ENCODE data around the gene EMP2.
"Not testable (repeated sequence)": the region's sequence is repeated elsewhere in the genome, so short reads cannot be mapped to it uniquely, and the experiment has no call there.

EMP2 gene

DNA sequence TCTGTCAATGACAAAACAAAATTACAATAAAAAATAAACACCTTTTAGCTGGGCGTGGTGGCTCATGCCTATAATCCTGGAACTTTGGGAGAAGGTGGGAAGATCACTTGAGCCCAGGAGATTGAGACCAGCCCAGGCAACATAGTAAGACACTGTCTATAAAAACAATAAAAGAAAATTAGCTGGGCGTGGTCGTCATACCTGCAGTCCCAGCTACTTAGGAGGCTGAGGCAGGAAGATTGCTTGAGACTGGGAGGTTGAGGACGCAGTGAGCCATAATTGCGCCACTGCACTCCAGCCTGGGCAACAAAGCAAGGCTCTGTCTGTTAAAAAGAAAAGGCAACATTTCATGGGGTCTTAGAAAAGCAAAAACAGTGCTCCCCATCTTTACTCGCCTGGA, 32.7 kb downstream of the EMP2 start:
- DNase-seq: no peak

DNA sequence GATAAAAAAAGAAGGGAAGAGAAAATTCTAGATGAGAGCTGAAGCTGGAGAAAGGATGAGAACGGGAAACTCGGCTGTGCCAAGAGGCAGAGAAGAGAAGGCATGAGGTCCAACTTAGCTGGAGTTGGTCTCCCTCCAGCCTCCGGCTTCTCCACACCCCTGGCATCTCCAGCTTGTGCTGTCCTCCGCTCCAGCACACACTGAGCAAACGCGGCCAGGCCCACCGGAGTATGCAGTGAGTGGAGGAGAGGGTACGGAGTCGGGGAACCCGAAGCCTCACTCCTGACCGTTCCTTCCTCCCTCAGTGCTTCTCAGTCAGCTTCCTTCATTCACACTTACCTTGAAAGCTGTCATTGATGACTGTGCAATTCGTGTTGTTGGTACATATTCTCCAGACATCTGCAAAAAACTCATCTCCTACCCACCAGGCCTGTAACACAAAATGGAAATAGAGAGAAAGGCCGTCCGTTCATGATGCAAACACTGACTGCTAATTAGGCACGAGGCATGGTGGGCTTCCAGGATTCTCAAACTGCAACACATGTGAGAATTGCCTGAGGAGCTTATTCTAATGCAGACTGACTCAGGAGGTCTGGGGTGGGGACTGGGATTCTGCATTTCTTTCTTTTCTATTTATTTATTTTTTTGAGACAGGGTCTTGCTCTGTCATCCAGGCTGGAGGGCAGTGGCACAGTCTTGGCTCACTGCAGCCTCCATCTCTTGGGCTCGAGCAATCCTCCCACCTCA, 37.0 kb downstream of the EMP2 start:
- no peak for DNase-seq

DNA sequence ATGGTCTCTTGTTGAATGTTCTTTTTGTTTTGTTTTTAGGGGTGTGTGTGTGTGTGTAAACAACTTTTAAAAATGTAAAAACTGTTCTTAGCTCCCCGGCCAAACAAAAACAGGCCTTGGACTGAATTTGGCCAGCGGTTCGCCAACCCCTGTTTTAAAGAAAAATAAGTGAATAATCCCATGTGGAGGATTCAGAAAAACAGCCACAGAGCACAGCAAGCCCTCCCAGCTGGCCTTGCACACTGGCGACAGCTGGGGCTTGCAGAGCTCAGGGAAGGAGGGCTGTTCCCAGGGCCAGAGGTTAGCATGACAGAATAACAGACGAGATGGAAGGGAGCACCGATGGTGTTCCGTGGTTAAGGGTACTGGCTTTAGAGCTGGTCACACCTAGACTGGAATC, 39.0 kb downstream of the EMP2 start:
- DNase-seq: no peak

DNA sequence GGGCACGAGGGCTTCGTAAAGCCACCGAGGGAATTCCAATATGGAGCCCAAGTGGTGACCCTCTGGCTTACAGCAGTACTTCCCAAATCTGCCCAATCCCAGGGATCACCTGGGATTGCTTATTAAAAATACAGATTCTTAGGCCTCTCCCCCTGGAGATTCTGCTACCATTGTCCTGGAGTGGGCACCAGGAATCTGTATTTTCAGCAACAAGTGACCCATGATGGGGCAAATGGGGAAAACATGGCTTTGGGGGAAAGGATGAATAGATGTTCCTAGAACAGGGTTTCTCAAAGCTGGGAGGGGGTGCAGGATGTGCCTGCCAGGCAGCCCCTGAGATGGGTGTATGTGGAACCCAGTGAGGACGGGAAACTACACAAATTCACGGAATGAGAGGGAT, 40.6 kb downstream of the EMP2 start:
- no peak for DNase-seq

DNA sequence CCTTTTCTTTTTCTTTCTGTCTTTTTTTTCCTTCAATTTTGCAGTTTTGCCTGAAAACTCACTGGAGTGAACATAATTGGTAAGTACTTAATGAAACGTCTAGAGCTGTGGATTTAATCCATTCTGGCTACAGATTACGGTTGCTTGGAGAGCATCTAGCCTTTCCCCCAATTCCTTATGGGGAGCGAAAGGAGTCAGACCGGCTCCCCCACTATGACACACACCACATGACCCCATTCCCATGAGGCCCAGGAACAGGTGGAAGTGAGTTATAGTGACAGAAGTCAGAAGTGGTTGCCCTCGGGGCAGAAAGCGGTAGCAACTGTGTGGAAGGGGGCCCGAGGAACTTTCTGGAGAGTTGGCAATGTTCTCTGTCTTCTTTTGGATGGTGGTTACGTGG, 41.2 kb downstream of the EMP2 start:
- DNase-seq: no peak

DNA sequence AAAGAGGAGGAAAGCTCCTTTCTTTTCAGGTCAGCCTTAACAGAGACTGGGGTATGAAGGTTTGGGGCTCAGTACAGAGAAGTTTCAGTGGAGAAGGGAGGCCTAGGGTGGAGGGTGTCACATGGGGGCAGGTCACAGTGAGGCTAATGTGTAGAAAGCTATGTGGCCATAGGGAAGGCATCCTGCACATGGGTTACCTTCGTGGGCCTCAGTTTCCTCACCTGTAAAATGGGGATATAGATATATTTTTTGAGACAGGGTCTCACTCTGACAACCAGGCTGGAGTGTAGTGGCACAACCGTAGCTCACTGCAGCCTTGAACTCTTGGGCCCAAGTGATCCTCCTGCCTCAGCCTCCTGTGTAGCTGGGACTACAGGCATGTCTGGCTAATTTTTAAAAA, 41.8 kb downstream of the EMP2 start:
- DNase-seq: no peak

DNA sequence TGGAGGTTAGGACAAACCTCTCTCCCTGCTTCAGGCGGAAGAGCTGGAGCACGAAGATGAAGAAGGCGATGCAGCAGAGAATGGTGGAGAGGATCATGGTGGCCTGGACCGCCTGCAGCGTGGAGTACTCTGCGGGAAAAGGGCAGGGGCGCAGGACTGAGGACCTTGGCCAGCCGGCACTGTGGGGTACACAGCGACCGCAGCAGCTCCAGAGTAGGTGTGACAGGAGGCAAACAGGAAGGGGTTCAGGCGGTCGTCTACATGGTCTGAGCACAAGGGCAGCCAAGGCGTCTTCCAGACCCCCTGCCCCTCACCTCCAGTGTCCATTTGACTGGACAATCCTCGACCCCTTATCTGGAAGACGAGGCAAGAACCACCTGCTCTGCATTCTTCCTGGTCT, 42.5 kb downstream of the EMP2 start:
- no peak for DNase-seq

DNA sequence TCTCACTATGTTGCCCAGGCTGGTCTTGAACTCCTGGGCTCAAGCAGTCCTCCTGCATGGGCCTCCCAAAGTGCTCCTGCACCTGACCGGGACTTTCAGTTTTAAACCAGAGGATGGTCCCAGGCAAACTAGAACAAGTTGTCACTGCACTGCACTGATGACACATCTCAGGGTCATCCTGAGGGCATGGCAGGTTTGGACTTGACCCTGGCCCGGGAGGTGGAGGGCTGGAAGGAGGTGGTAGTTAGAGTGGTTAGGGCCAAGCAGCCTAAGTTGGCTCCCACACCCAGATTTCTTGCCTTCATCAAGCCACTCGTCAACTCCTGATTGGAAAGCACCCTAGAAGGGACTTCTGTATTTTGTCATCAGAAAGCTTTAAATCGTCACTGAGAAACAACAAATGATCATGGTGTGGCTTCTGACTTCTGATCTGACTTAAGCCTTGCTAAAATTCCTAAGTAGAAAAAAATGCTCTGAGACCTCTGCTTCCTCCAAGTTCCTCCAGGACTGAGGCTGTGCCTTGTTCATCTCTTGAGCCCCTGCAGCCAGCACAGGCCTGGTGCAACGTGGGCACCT, 43.5 kb downstream of the EMP2 start:
- DNase-seq: no peak

DNA sequence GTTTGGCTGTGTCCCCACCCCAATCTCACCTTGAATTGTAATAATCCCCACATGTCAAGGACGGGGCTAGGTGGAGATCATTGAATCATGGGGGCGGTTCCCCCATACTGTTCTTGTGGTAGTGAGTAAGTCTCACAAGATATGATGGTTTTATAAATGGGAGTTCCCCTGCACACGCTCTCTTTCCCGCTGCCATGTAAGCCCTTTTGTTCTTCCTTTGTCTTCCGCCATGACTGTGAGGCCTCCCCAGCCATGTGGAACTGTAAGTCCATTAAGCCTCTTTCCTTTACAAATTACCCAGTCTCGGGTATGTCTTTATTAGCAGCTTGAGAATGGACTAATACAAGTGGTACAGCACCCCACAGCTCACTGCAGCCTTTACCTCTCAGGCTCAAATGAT, 44.1 kb downstream of the EMP2 start:
- not testable (repeated sequence) for DNase-seq

DNA sequence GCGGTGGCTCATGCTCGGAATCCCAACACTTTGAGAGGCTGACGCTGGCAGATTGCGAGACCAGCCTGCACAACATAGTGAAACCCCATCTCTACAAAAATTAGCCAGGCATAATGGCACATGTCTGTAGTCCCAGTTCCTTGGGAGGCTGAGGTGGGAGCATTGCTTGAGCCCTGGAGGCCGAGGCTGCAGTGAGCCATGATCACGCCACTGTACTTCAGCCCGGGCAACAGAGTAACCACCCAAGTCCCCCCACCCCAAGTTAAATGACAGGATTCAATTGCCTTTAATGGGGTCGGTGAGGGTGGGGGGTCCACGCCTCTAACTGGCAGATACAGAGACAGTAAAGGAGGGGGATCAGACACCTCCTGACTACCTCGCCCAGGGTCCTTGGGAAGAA, 44.9 kb downstream of the EMP2 start:
- DNase-seq: no peak

DNA sequence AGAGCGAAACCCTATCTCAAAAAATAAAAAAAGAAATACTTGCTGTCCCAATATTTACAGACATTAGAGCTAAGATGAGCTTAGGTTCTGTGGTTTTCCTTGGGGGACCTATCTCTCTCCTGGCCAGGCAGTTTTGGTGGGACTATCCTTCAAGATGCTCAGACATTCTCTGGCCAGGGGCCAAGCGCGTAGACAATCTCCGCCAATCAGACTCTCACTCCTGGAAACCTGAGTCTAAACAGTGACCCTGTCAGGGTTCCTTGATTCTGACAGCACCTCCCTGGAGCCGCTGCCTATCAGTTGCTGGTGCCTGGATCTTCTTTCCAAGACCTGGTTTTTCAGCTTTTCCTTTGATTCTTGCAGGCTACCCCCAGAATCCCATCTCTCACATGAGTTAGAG, 45.6 kb downstream of the EMP2 start:
- no peak for DNase-seq

DNA sequence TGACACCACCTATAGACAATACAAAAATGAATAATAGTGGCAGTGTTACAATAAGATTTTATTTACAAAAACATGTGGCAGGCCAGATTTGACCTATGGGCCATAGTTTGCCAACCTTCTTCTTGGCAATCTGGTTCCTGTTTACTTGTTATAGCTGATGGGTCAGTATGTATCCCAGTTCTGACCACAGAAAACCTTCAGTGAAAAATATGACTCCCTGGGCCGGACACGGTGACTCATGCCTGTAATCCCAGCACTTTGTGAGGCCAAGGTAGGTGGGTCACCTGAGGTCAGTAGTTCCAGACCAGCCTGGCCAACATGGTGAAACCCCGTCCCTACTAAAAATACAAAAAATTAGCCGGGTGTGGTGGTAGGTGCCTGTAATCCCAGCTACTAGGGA, 46.8 kb downstream of the EMP2 start:
- not testable (repeated sequence) for DNase-seq

DNA sequence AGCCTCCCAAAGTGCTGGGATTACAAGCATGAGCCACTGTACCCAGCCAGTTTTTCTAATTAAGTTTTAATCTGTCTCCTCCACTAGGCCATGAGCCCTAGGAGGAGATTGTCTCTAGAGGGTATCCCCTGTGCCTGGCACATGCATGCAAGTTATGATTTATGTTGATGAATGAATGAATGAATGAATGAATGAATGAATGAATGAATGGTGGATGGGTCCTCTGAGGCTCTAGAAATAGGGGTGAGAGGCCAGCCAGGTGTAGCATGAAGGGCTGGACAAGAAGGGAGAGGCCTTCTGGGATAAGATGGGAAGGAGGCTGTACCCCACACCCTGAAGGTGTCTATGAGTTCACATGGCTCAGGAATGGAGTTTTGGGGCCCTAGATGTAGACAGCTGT, 48.8 kb downstream of the EMP2 start:
- DNase-seq: no peak

DNA sequence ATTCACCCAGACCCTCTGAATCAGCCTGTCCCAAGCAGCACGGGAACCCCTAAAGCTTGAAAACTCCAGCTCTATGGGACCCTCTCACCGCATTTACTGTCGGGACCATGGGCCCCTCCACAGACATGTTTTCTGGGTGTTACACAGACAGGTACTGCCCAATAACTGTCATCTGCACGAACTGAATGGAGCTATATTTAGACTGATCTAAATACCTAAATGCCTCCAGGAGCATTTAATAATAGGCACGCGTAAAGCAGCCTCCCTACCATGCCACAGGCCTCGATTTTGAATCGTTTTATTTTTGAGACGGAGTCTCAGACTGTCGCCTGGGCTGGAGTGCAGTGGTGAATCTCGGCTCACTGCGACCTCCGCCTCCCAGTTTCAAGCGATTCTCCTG, 49.7 kb downstream of the EMP2 start:
- DNase-seq: no peak

DNA sequence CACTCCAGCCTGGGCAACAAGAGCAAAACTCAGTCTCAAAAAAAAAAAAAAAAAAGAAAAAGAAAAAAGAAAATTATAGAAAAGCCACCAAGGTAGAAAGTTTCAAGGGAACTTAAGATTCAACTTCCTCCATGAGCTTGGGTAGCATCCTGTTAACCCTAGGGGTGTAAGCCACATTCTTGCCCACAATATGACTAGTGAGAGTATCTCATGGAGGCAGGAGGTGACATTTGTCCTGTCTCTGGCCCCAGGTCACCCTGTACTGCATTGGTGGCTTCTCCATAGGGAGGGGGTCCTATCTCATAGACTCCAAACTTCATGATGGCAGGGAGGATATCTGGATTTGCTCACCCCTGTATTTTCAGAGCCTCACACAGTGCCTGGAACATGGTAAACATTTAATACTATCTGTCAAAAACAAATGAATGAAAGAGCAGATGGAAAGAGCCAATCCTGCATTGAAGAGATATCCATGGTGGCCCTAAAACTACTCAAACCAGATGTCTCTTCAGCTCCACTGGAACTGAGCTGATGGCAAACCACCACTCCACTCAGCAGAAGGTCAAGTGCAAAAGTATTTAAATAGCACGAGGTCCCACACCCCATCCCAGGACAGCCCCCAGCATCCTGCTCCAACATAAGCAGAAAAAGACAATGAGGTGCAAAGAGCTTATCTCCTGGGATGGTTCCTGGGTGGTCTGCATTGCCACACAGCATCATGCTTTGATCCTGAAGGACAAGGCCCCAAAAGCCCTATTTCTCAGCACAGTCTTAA, 50.3 kb downstream of the EMP2 start:
- DNase-seq: no peak

DNA sequence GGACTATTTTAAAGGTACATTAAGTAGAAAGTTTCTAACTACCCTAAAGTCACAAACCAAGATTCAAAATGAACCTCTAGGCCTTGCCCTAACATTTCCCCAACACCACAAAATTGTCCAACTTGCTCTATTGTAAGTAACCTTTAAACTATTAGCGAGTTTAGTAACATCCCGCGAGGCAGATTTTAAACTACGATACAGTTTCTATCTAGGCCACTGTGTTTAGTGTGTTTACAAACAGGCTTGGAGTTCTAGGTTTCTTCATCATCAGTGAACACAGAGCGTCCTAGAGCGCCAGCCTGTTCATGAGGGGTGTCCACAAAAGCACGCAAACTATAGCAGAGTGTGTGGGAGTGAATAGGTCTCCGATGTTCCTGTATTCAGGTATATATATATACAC, 51.8 kb downstream of the EMP2 start:
- DNase-seq: no peak

DNA sequence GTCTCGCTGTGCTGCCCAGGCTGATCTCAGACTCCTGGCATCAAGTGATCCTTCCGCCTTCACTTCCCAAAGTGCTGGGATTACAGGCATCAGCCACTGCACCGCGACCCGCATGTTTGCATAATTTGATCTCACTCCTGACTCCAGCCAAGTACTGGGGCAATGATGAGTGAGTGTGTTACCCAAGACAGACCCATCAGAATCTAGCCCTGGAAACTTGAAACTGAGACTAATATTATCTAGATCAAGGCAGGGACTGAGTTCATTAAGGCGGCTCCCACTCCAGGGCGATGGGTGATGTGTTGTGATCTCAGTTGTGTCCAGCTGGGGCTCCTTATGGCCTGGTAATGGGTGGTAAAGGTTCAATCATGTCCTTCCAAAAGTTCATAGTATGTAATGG, 53.4 kb downstream of the EMP2 start:
- DNase-seq: no peak

DNA sequence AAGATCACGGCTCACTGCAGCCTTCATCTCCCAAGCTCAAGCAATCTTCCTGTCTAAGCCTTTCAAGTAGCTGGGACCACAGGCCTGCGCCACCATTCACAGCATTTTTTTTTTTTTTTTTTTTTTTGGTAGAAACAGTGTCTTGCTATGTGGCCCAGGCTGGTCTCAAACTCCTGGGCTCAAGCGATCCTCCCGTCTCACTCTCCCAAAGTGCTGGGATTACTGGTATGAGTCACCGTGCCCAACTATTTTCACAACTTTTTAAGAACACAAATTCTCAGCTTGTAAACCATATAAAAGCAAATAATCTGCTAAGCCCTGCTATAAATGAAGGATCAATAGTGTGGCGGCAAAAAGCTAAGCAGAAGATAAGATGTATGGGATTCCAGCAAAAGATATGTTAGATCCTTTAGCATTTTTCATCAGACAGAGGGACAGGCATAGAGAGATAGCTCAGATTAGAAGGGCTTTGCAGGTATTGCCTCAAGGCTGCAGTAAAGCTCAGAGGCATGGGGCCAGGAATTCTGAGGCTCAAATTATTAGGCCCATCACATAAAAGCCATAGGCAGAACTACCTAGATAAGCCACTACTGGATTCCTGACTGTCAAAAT, 55.1 kb downstream of the EMP2 start:
- DNase-seq: no peak

DNA sequence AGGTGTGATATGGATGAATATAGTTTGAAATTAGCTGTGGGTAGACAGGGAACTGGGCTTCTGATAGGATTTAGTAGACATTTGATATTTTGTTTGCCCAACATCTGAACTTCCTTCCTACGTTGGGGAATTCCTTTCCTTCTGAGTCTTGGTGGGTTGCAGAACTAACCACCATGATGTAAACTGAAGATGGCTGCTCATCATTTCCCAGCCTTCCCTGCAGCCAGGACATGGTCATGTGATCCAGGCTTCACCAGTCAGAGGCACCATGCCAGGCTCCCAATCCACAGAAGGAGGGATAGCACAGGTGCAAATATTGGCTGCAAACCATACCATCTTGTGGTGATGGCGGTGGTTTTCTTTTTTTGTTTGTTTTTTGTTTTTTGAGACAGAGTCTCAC, 57.4 kb downstream of the EMP2 start:
- no peak for DNase-seq

DNA sequence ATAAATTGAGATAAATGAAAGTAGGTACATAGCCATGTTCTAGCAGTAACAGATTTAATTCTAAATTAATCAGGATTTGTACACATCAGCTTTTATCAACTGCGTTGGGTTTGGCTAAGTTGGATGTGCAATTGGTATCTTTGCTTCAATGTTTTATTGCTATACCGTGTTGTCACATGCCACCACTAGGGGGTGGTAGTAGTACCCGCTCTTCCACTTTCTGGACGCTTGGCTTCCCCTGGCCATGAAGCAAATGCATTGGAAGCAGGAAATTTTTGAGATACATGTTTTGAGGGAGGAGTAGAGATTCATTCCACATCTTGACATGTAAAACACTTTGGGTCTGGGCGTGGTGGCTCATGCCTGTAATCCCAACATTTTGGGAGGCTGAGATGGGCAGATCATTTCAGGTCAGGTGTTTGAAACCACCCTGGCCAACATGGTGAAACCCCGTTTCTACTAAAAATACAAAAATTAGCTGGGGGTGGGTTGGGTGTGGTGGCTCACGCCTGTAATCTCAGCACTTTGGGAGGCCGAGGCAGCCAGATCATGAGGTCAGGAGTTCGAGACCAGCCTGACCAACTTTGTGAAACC, 58.6 kb downstream of the EMP2 start:
- peak; percentile 46 for DNase-seq

DNA sequence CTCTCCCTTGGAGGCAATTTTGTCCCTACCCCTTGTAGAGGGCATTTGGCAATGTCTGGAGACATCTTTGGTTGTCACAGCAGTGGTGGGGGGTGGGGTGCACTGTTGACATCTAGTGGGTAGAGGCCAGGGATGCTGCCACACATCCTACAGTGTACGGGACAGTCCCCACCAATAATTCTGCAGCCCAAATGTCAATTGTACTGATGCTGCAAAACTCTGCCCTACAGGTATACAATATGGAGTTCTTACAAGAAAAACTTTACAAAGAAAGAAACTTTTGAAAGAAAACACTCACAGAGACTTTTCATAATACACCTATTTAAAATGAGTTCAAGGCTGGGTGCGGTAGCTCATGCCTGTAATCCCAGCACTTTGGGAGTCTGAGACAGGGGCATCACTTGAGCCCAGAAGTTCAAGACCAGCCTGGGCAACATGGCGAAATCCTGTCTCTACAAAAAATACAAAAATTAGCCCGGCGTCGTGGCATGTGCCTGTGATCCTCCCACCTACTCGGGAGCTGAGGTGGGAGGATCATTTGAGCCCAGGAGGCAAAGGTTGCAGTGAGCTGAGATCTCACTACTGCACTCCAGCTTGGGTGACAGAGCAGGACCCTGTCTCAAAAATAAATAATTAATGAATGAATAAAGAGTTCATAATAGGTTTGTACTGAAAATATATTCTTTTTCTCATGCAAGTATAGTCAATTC, 59.4 kb downstream of the EMP2 start:
- DNase-seq: no peak

DNA sequence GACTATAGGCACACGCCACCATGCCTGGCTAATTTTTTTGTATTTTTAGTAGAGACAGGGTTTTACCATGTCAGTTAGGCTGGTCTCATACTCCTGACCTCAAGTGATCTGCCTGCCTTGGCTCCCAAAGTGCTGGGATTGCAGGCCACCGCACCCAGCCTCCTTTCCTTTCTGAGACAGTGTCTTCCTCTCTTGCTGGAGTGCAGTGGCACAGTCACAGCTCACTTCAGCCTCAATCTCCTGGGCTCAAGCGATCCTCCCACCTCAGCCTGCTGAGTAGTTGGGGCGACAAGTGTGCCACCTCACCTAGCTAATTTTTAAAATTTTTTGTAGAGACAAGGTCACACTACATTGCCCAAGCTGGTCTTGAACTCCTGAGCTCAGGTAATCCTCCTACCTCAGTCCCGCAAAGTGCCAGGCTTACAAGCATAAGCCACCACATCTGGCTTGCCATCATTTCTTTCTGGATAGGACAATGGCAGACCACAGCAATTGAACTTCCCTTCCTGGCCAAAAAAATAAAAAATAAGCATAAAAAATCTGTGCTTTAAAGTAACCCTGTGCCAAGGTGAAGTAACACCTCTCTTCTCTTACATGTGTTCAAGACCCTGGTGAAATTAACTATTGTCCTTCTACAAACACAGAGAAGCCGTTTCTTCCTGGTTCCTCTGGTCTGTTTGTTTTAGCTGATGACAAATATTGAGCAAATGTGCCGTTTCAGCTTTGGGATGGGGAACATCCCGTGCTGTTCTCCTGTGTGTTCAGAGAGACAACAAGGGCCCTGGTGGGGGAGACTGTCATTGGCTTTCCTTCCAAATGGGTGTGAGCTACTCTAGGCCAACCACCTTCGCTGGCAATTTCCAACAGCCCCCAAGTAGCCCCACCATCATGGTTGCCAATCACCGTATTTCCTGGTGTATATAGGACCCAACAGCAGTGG, 60.2 kb downstream of the EMP2 start:
- no peak for DNase-seq

Data from CD4-positive, alpha-beta T cell treated with Interleukin-17A for 1 hour (primary cell).